Spleen (tissue), 11 donors: ENCODE data around the gene STX8. TPM values are rescaled to one million over a fixed set of nuclear protein-coding genes. Genes with fewer than 3 reads are reported as not detected.

Source experiments
- DNase-seq: peaks from one replicate; pipeline ENCODE4 v3.0.0-alpha.2; 2020
- H3K27ac ChIP-seq, 8 donors: fragments of 200-600 bp; sonication (generic) in 7 of 8; 1 replicate in 4 of 8; 2 replicates in 4 of 8; pipeline versions ENCODE4 v1.5.0 to v1.8.0; 2016 to 2021; ENCODE audit warnings: inconsistent platforms in 4 of 8, mild to moderate bottlenecking in 4 of 8, moderate library complexity in 1 of 8
- H3K27me3 ChIP-seq, 7 donors: fragments of 200-600 bp; sonication (generic) in 6 of 7; replicated peaks in 1 of 7; 1 replicate in 4 of 7; 2 replicates in 3 of 7; pipeline versions ENCODE4 v1.5.0 to v1.8.0; 2016 to 2021; ENCODE audit warnings: inconsistent platforms in 3 of 7, mild to moderate bottlenecking in 1 of 7
- H3K36me3 ChIP-seq, 6 donors: fragments of 200-600 bp; sonication (generic) in 5 of 6; 1 replicate in 4 of 6; 2 replicates in 2 of 6; pipeline versions ENCODE4 v1.5.0 to v1.8.0; 2016 to 2021; ENCODE audit warnings: inconsistent platforms in 2 of 6
- H3K4me1 ChIP-seq, 6 donors: fragments of 200-600 bp; sonication (generic) in 5 of 6; 1 replicate in 3 of 6; 2 replicates in 3 of 6; pipeline versions ENCODE4 v1.5.0 to v1.8.0; 2016 to 2021; ENCODE audit warnings: inconsistent platforms in 3 of 6
- H3K4me3 ChIP-seq, 8 donors: fragments of 200-600 bp; sonication (generic) in 7 of 8; 1 replicate in 4 of 8; 2 replicates in 4 of 8; pipeline versions ENCODE4 v1.5.0 to v1.8.0; 2016 to 2021; ENCODE audit warnings: inconsistent platforms in 4 of 8, mild to moderate bottlenecking in 4 of 8, moderate library complexity in 2 of 8
- H3K9me3 ChIP-seq, 8 donors: fragments of 200-600 bp; sonication (generic) in 7 of 8; 1 replicate in 4 of 8; 2 replicates in 4 of 8; pipeline versions ENCODE4 v1.5.0 to v1.8.0; 2016 to 2021; ENCODE audit warnings: inconsistent platforms in 4 of 8
- CTCF ChIP-seq, 11 experiments: fragments of 200-600 bp in 7 of 11; fragments of 450-650 bp in 4 of 11; sonication (generic) in 4 of 11; IDR thresholded peaks in 8 of 11; conservative IDR thresholded peaks in 3 of 11; 1 replicate in 7 of 11; 2 replicates in 4 of 11; pipeline versions ENCODE4 v1.4.0 to v1.8.0; 2016 to 2021; ENCODE audit warnings: antibody characterized with exemption in 11 of 11, inconsistent platforms in 4 of 11, mild to moderate bottlenecking in 1 of 11
- POLR2A ChIP-seq, 3 donors: fragments of 450-650 bp; IDR thresholded peaks; one replicate each; pipeline ENCODE4 v1.5.1; 2017; ENCODE audit warnings: antibody characterized with exemption in 3 of 3, mild to moderate bottlenecking in 1 of 3
- POLR2AphosphoS5 ChIP-seq, 3 donors: sonication (generic); formaldehyde crosslinking; IDR thresholded peaks; one replicate each; pipeline ENCODE4 v1.5.1; 2017; ENCODE audit warnings: antibody characterized with exemption in 3 of 3
- WGBS, 5 donors: extraction: QIAGEN DNeasy Blood & Tissue Kit in 3 of 5; methylation state at CpG; one replicate each; pipeline versions ENCODE4 v1.1.5 to v1.1.7; 2013 to 2018; 5-methylcytosine and 5-hydroxymethylcytosine counted together
- intact Hi-C: fragments of 100-400 bp; cut with DNase I; formaldehyde crosslinking; loops from one replicate; pipeline ENCODE4 v1.15.0; 2023; ENCODE audit warnings: low total_unique reads
- polyA plus RNA-seq, 3 donors: library from polyadenylated mRNA; stranded (reverse); fragments of 200-250 nt; gene quantifications; one replicate each; pipeline ENCODE4 v1.2.1, GENCODE V29; 2013
- total RNA-seq, 7 donors: library from RNA; depleted of rRNA in 3 of 7; stranded (reverse); fragments of >200 nt in 3 of 7; fragmentation: NEBNext Ultra II Directional in 4 of 7; extraction: Animal tissue kit (Norgen Biotek cat#: 25700) in 4 of 7; gene quantifications; one replicate each; pipeline versions ENCODE4 v1.1.0 to v1.2.1, GENCODE V29; 2016 to 2021
- donor health status: healthy with polysubstance abuse.
- donor health status: DM: no; HTN: no; CAD: no; lungs with moderate emphysema.
- donor health status: DM: no; HTN: no; CAD: no.
- donor health status: Bipolar disorder and iron deficiency.
- donor health status: healthy.
- donor health status: DM: no; HTN: no; CAD: no.
- donor health status: DM: yes; HTN: yes; CAD: no.

STX8 gene
- total and polyA plus RNA-seq, 10 donors, result 37.3 to 59.8 (median 48.9) TPM

GRCh38 chr17:9467518-9467917 lies 108.1 kb downstream of the STX8 start:
- intact Hi-C loops, result no loop called here
- Histone ChIP-seq H3K4me3 (no peak overlapping the region), H3K27me3 (no peaks in the 10 kb centered on the region), H3K4me1 (peaks cover 10 to 55% (median 25%) of the 10 kb centered on the region in 6 donors), H3K36me3 (peaks cover 0 to 5% (median 0%) of the 10 kb centered on the region in 6 donors), H3K9me3 (no peaks in the 10 kb centered on the region), H3K27ac (peak overlapping the region in 4 of 8 donors; percentile 14 to 79 (median 59))
- DNase-seq, result no peak
- TF ChIP-seq CTCF (IDR thresholded peaks at IDR 0.05 in 8 of 11, conservative IDR thresholded peaks at IDR 0.05 in 3 of 11), result no peak
- TF ChIP-seq POLR2A (IDR thresholded peaks at IDR 0.05), result no peak
- TF ChIP-seq POLR2AphosphoS5 (IDR thresholded peaks at IDR 0.05), result no peak
- WGBS, 5 donors, result 70 to 83% (median 81%) methylated on average over 5 of the region's 5 CpGs

- Histone ChIP-seq H3K27ac (no peak overlapping the region), H3K4me3 (no peak overlapping the region), H3K9me3 (no peaks in the 10 kb centered on the region), H3K36me3 (no peaks in the 10 kb centered on the region), H3K4me1 (peaks cover 5 to 39% (median 18%) of the 10 kb centered on the region in 6 donors), H3K27me3 (no peaks in the 10 kb centered on the region)
- no peak for DNase-seq
- WGBS, 5 donors, result 79 to 88% (median 81%) methylated on average over 16 of the region's 16 CpGs
- TF ChIP-seq CTCF (IDR thresholded peaks at IDR 0.05 in 8 of 11, conservative IDR thresholded peaks at IDR 0.05 in 3 of 11), result no peak
- no peak for TF ChIP-seq POLR2AphosphoS5 (IDR thresholded peaks at IDR 0.05)
- no peak for TF ChIP-seq POLR2A (IDR thresholded peaks at IDR 0.05)
- intact Hi-C loops, result no loop called here
Observed at GRCh38 chr17:9465210-9465921, 110.3 kb downstream of the STX8 start.

- no peak overlapping the region for H3K4me3 ChIP-seq
- 86 to 94% (median 89%) methylated on average over 6 of the region's 6 CpGs for WGBS, 5 donors
Observed at GRCh38 chr17:9457005-9457404, 118.6 kb downstream of the STX8 start.

More at GRCh38 chr17:9457005-9457404, 118.6 kb downstream of the STX8 start:
- TF ChIP-seq POLR2A (IDR thresholded peaks at IDR 0.05), result no peak
- TF ChIP-seq POLR2AphosphoS5 (IDR thresholded peaks at IDR 0.05), result no peak
- no peak for TF ChIP-seq CTCF (IDR thresholded peaks at IDR 0.05 in 8 of 11, conservative IDR thresholded peaks at IDR 0.05 in 3 of 11)
- no peak for DNase-seq
- Histone ChIP-seq H3K27ac (peak overlapping the region in 3 of 8 donors; percentile 60 to 75 (median 69)), H3K36me3 (peaks cover 0 to 8% (median 0%) of the 10 kb centered on the region in 6 donors), H3K4me1 (peaks cover 0 to 19% (median 7%) of the 10 kb centered on the region in 6 donors), H3K27me3 (no peaks in the 10 kb centered on the region), H3K9me3 (peaks cover 0 to 10% (median 0%) of the 10 kb centered on the region in 8 donors)
- intact Hi-C loops, result no loop called here
